GM18907 (cell line): ENCODE results near the gene ADGRF5.
"Not testable (repeated sequence)": the region's sequence is repeated elsewhere in the genome, so short reads cannot be mapped to it uniquely, and the experiment has no call there.

Experiments
- ATAC-seq: cut with Tn5 transposase; IDR thresholded peaks from one replicate; pipeline ENCODE4 v1.9.1; 2021; ENCODE audit warnings: mild to moderate bottlenecking, moderate library complexity; ENCODE audit not compliant: unreplicated experiment

ADGRF5 gene

DNA sequence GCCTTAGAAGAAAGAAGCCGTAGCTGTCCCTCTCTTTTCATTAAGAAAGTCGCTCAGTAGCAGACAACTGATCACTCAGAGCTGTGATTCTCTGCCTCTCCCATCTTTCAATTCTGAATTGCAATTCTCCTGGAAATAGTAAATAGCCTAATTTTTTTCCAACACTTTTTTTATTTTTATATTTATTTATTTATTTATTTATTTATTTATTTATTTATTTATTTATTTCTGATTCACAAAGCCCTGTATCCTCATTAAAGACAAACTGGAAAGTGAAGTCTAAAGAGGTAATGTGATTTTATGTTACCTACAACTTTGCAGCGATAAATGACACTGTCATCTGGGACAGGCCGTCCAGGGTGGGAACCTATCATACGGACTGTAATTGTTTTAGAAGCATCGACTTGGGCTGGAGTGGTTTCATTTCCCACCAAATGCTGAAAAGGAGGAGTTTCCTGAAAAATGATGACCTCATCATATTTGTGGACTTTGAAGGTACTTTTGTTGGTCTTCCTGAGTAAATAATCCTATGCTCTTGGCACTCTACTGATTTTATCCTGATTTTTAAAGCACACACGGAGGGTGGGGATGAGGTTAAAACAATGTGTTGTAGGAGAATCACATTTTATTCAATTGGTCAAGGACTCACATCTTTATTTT, 87.4 kb downstream of the ADGRF5 start:
- ATAC-seq: not testable (repeated sequence)

DNA sequence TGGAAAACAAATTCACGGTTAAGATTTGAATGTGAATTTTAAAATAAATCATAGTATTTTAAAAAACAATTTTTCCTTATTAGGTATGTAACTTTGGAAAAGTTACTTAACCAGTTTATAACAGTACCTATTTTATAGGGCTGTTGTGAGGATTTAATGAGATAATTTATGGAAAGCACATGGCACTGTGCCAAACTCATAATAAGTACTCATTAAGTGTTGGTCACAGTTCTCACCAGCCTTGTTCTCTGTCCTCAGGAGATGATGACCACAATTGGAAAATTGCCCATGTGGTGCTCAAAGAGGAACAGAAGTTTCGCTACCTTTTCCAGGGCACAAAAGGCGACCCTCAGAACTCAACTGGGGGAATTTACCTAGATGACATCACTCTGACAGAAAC, 88.9 kb downstream of the ADGRF5 start:
- no peak for ATAC-seq

DNA sequence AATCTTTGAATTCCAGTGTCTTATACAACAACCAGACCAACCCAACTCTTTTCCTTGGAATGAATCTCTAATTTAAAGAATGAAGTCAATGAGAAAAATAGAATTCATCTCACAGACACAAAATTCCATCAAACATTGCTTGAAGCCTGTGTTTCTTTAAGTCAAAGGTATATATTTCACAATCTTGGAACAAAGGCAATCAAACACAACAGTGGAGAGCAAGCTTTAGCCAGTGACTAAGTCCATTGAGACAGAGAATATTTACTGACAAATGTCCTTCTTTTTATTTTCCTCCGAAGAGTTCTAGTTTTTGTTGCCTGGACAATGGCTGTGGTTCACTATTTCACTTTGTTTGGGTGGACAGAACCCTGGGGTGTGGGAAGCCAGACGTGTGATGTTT, 92.8 kb downstream of the ADGRF5 start:
- no peak for ATAC-seq

DNA sequence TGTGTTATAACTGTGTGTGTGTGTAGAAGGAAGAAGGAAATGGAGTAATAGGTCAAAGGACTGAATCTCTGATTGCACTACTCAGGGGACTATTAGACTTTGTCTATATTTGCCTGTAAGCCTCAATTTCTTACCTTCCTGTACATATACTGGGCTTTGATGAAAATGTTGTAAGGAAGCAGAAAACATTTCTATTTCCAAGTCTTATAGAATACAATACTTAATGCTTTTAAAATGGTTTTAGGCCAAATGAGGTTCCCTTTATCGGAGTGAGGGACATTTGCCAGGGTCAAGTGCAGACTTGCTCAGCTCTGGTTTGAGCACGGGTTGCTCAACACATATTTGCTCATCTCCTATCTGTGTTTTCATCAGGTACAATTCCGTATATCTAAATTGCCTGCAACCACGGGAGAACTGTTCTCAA, 100.3 kb downstream of the ADGRF5 start:
- no peak for ATAC-seq

DNA sequence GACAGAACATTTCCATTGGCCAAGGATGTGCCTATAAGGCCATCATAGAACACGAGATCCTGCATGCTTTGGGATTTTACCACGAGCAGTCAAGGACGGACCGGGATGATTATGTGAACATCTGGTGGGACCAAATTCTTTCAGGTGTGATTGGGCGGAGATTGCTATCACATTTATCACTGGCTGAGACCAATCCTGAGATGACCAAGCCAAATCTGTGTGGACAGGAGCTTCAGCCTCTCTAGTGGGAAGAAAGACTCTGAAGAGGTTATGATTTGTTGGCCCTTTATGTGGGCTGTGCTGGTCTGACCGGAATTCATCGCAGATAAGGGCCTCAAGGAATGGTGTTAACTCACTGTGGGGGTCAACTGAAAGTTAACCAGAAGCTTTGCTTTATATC, 102.2 kb downstream of the ADGRF5 start:
- ATAC-seq: no peak

DNA sequence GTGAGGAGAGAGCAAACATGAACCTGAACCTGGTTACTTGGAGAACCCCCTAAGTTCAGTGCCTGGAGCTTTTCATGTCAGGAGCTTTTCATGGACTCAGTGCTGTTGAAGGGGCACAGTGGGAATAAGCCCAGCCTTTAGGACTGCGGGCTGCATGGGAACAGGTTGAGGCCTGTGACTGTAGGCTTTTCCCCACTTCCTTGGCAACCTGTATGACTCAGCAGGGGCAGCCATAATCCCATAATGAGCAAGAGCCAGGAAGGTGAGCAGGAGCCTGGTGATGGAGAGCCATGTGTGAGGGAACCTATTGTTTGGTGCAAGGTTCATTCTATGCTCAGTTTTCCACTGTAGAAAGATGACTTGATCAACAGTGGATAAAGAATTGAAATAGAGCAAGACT, 105.1 kb downstream of the ADGRF5 start:
- ATAC-seq: no peak

DNA sequence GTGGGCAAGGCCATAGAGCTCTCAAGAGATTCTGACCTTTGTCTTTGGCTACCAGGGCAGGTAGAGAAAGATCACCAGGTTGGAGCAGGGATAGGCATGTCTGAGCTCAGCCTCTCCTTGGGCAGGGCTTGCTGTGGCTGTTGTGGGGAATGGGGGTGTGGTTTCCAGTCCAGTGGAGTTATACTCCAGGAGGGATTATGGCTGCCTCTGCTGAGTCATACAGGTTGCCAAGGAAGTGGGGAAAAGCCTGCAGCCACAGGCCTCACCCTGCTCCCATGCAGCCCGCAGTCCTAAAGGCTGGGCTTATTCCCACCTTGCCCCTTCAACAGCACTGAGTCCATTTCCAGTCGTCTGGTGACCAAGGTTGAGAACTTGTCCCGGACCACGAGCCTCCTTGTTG, 106.6 kb downstream of the ADGRF5 start:
- ATAC-seq: no peak

DNA sequence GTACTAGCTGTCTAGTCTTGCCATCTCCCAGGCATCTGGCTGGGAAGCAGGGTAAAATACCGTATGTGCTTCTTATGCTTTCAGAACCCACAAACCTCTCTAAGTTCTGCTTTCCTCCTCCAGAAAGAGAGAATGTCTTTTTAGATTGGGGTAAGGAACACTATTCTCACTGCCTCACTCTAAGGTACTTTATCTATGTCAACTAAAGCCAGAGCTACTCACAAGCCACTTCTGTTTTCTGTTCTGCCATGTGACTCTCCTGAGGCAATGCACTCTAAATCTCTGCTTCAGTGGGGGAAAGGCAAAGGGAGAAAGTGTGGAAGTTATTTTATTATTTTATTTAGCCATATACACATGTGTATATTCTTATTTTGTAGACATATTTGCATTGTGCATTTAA, 112.9 kb downstream of the ADGRF5 start:
- ATAC-seq: no peak
